SK-N-DZ (cell line): Measurements from ENCODE around the gene CKMT1B. TPM values are rescaled to one million over a fixed set of nuclear protein-coding genes. Genes with fewer than 3 reads are reported as not detected.
"Not testable (repeated sequence)": the region's sequence is repeated elsewhere in the genome, so short reads cannot be mapped to it uniquely, and the experiment has no call there.

ENCODE experiments used
- DNase-seq: peaks from one replicate; pipeline ENCODE4 v3.0.0-alpha.2; 2015; ENCODE audit warnings: low spot score
- polyA plus RNA-seq, 2 experiments: library from polyadenylated mRNA; depleted of rRNA; stranded (reverse); fragments of >200 nt; gene quantifications; 2 replicates each; pipeline ENCODE4 v1.2.3, GENCODE V29; 2014

The CKMT1B gene
- 8.2 and 16.7 TPM in 2 replicates for polyA plus RNA-seq (2014; cell fraction: cytosol; rRNA removed)
- 15.6 and 28.6 TPM in 2 replicates for polyA plus RNA-seq (2014; cell fraction: nucleus; rRNA removed)

DNA sequence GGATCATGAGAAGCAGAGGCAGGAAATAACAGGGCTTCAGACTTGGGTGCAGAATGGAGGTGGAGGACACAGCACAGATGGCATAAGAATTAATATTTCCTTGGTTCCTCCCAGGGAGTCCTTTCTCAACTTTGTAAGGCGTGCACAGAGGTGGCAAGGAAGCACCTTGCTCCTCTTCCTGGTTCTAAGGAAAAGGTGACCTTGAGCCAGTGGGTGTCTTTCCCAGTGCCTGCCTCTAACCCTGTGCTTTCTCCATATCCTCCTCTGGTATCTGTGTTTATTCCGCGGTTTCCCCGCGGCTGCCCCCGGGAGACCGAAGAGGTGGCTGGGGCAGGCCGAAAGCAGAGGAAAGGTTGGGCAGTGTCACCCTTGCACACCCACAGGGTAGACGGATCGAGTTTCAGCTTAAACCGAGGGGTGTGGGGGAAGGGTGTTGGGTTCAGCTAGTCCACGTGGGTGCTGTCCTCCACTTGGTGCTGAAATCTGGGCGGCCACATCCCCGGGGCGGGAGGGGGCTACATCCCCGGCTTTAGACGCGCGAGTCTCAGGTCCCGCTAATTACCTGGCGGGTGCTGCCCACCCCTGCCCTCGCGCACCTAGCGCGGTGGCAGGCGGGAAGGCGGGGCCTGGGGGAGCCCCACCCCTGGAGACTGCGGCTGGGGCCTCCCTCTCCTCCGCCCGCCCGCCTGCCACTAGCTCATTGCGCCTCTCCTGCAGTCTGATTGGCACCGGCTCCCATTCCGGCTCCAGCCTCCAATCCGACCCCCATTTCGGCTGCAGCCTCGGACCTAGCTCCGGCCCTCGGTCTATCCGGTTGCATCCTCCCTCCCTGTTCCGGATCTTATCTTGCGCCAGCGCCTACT, at the start of gene CKMT1B:
Gene CKMT1B, plus strand, starts transcription at position 700 of the 863 bp plus-strand sequence. CDS start 192 bp downstream, outside the sequence.
- DNase-seq, result not testable (repeated sequence)

GRCh38 chr15:43544266-43544665, 49.6 kb upstream of the CKMT1B start:
- no peak for DNase-seq

DNA sequence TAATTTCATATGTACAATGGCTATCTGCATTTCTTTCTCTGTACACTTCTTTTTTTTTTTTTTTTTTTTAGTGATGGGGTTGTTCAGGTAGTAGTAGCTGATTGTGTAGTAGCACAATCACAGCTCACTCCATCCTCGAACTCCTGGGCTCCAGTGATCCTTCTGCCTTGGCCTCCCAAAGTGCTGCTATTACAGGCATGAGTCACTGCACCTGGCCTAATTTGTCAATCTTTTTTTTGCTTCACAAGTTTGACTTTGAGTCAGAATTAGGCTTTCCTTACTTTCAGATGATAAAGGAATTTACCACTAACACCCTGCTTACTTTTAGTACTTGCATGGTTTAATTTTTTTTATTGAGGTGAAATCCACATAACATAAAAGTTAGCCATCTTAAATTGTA, 48.4 kb upstream of the CKMT1B start:
- no peak for DNase-seq

DNA sequence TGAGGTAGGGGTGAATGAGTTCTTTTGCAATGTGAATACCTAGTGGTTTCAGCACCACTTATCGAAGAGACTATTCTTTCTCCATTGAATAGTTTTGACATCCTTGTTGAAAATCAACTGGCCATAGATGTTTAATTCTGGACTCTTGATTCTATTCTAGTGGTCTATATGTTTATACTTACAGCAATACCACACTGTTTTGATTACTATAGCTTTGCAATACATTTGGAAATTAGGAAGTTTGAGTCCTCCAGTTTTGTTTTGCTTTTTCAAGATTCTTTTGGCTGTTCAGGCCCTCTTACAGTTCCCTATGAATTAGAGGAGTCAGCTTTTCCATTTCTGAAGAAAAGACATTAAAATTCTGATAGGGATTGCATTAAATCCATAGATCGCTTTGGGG, 46.3 kb upstream of the CKMT1B start:
- no peak for DNase-seq

DNA sequence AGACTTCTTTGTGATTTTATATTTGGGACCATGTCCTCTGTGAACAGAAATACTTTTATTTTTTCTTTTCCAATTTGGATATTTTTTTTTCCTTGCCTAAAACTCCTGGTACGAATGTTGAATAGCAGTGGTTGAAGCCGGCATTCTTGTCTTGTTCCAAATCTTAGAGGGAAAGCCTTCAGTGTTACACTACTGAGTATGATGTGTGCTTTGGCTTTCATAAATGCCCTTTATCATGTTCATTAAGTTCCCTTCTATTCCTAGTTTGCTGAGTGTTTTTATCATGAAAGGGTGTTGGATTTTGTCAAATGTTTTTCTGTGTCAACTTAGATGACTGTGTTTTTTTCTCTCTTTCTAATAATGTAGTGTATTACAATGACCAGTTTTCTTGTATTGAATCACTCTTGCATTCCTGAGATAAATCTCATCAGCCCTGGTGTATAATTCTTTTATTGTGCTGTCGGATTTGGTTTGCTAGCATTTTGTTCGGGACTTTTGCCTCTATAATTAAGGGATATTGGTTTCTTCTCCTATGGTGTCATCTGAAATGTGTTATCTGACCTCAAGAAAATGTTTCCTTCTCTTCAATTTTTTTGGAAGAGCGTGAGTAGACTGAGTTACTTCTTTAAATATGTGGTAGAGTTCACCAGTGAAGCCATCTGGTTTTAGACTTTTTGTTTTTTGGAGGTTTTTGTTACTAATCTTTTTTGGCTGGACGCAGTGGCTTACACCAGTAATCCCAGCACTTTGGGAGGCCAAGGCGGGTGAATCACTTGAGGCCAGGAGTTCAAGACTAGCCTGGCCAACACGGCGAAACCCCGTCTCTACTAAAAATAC, 43.1 kb upstream of the CKMT1B start:
- no peak for DNase-seq

DNA sequence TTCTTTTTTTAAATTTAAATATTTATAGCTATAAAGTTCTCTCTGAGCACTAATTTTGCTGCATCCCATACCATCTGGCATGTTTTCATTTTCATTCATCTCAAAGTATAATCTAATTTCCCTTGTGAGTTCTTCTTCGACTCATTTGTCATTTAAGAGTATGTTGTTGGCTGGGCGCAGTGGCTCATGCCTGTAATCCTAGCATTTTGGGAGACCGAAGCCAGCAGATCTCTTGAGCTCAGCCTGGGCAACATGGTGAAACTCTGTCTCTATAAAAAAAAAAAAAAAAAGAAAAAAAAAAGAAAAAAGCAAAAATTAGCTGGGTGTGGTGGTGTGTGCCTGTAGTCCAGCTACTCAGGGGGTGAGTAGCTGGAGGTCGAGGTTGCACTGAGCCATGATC, 41.6 kb upstream of the CKMT1B start:
- no peak for DNase-seq

DNA sequence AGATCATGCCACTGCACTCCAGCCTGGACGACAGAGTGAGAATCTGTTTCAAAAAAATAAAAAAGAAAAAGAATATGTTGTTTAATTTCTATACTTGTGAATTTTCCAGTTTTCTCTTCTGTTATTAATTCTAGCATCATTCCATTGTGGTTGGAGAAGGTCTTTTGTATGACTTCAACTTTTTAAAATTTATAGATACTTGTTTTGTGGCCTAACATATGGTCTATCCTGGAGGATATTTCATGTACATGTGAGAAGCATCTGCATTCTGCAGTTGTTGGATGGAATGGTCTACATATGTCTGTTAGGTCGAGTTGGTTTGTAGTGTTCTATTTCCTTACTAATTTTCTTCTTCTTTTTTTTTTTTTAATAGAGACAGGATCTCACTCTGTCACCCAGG, 40.8 kb upstream of the CKMT1B start:
- no peak for DNase-seq

DNA sequence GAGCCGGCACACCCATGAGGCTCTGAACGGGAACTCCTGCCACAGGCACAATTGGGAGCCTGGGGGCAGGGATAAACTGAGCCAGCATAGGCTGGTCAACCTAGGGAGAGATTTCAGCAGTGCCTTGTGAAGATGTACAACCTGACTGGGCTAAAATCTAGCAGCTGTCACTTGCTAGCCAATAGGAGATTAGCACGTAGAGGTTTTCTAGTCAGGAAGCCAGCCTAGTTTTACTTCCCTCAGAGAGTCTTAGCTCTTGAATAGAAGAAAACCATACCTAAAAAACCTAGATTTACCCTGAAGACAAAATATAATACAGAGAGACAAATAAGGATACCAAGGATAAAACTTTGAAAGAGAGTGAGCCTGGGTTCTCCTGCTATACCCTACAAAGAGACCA, 31.1 kb upstream of the CKMT1B start:
- not testable (repeated sequence) for DNase-seq

DNA sequence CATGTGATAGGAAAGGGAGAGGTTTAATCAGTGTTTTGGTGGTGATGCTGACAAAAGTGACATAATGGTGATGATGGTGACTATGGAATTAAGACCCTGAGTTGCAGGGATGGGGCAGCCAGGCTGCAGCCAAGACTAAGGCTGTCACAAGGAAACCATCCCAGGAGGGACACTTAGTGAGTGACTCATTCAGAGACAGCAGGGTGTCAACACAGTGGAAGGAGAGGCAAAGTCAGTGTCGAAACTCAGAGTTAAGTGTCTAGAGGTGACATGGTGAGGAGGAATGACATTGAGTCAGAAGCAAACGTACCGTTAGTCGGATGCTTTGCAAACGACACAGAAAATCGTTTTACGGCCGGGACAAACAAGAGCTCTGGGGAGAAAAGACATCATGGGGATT, 30.0 kb upstream of the CKMT1B start:
- not testable (repeated sequence) for DNase-seq

GRCh38 chr15:43566615-43567014, 27.2 kb upstream of the CKMT1B start:
- DNase-seq, result not testable (repeated sequence)

DNA sequence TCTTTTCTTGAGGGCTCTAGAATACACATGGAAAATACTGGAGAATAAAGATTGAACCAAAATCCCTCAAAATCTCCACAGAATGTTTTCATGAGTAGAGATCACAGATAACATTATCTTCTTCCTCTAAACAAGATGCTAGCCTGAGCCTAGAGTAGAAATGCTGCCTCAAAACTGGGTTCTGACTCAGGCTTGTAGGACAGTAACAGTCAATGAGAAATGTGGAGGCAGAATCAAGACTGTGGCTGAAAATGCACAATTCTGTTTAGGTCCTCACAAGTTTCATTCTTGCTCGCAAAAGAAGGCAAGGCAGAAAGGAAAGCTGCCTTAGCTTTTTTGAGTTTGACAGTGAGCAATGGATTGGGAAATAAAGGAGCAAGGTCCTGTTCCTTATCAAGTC, 19.2 kb upstream of the CKMT1B start:
- not testable (repeated sequence) for DNase-seq

DNA sequence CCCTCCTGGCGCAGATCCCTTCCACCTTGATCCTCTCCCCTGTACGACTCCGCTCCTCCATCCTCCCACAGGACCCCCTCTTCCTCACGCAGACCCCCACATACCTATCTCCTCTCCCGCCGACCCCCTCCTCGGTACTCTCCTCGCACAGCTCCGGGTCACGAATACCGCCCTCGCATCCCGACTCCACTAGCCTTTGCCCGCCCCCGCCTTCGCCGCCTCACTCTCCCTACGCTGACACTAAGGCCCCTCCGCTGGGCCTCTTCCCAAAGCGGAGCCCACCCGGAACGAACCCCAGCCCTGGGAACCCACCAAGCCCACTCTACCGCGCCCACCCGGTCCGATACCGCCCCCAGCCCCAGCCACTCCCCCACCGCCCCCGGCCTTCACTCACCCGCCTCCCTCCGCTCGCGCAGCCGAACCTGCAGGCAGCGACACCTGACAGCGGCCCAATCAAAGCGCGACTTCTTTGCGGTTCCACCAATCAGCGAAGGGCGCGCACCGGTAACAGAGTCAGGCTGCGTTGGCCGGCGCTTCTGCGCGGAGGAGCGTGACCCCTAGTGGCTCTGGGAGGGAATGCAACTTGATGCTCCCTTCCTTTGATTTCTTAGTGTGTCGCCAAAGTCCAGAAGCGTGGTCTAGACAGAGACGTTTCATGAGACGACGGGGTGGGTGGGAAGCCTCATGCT, 3.9 kb upstream of the CKMT1B start, which contains the start of gene PPIP5K1:
Gene PPIP5K1, minus strand, starts transcription at position 431 of the 689 bp plus-strand sequence. CDS start 5,704 bp downstream, outside the sequence.
- not testable (repeated sequence) for DNase-seq

DNA sequence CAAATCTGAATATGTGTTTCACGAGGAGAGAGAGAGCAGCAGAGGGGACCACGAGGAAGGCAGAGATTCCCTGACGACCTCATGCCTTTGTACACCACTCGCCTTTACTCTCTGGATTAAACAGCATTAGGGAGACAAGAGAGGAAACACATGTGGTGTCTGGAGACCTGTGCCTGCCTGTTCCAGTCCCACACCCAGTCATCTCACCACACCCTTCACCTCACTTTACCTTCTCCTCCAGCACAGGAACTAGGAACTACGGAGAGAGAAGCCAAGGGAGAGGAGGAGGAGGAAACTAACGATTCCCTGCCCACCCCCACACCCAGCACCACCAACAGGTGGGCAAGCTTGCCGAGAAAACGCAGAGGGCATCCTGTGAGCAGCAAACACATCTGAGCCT, 986 bp upstream of the CKMT1B start:
- DNase-seq, result not testable (repeated sequence)

DNA sequence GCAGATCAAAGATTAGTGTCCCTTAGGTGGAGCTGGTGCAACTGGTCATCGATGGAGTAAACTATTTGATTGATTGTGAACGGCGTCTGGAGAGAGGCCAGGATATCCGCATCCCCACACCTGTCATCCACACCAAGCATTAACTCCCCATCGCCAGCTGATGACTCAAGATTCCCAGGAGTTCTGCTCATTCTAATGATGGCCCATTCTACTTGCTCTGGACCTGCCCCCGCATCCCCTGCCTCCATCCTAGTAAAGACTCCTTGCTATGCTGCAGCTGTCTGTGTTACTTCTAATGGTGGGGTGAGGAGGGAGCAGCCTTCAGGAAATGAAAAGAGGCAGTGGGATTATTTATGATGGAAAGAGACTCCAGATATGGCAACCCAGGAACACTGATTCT, 5.3 kb downstream of the CKMT1B start:
- DNase-seq, result not testable (repeated sequence)

DNA sequence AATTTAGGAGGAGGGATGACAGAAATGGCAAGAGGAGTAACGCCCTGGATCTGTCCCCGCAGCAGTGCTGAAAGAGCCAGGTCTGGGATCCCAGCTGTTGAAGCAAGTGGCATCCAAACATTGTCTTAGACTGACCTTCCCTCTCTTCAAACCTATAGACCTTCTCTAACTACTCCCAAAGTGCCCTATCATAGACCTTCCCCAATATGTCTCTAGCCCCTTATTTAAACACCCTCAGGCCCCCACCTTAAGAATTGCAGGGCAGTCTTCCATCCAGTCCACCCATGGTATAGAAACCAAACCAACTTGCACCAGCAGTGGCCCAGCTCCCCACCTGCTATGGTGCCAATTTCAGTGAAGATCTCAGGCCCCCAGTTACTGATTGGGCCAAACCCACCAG, 6.4 kb downstream of the CKMT1B start:
- DNase-seq, result not testable (repeated sequence)

DNA sequence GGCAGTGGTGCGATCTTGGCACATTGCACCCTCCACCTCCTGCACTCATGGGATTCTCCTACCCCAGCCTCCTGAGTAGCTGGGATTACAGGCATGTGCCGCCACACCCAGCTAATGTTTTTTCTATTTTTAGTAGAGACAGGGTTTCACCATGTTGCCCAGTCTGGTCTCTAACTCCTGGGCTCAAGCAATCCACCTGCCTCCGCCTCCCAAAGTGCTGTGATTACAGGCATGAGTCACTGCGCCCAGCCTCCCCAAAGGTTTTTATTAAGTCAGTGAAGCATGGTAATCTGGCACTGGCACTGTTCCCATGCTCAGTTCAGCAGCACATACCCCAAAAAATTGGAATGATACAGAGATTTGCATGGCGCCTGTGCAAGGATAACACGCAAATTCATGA, 8.4 kb downstream of the CKMT1B start:
- not testable (repeated sequence) for DNase-seq

DNA sequence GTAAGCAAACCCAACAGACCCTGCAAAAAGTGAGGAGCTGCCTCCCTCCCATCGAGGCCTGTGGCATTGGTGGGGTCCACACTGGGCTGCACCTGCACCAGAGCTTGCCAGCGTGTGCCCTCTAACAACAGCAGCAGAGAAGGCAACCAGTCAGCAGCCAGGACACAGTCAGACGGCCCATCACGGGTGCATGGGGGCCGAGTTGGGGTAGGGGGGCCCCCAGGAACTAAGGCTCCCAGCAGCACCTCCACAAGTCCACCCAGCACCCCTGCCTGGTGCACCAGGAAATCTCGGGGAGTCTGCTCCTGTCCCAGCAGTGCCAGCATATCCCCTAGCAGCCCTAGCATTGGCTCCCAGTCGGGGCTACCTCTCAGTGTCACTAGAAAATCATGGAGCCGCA, 23.9 kb downstream of the CKMT1B start:
- not testable (repeated sequence) for DNase-seq

- not testable (repeated sequence) for DNase-seq
These were observed 24.9 kb downstream of the CKMT1B start, which contains the start of gene STRC for GRCh38 chr15:43618700-43619099. Gene STRC (minus strand): TSS chr15:43618800. CDS start chr15:43618722, 78 bp downstream.

GRCh38 chr15:43622068-43622799, 28.4 kb downstream of the CKMT1B start:
- DNase-seq, result not testable (repeated sequence)

DNA sequence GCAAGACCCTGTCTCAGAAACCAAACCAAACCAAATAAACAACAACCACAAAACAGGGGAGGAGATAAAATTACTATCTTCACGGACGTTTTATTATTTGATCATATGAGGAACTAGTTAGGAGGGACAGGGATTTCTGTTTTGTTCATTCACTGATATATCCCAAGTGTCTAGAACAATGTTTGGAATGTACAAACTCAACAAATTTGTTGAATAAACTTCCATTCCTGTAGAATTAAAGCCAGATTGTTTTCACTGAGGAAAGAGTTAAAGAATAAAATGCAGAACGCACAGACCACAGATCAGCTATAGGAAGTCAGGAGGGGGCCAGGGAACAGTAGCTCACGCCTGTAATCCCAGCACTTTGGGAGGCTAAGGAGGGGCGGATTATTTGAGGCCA, 31.3 kb downstream of the CKMT1B start:
- DNase-seq, result no peak

DNA sequence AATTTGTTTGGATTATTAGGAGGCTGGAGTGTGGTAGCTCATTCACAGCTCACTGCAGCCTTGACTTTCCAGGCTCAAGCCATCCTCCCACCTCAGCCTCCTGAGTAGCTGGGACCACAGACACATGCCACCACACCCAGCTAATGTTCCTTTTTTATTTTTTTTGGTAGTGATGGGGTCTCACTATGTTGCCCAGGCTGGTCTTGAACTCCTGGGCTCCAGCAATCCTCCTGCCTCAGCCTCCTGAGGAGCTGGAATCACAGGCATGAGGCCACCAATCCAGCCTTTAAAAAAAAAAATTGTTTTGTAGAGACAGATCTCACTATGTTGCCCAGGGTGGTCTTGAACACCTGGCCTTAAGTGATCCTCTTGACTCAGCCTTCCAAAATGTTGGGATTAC, 33.1 kb downstream of the CKMT1B start:
- DNase-seq, result not testable (repeated sequence)
